CD4-positive, alpha-beta T cell treated with Interleukin-6 at 100 ng/mL for 8 hours (primary cell): Measurements from ENCODE around the gene TAF1L.
"Not testable (repeated sequence)": the region's sequence is repeated elsewhere in the genome, so short reads cannot be mapped to it uniquely, and the experiment has no call there.

Source experiments
- DNase-seq: peaks from one replicate; pipeline ENCODE4 v3.0.0-alpha.2; 2020; ENCODE audit warnings: mixed read lengths, low spot score

Gene TAF1L, protein sequence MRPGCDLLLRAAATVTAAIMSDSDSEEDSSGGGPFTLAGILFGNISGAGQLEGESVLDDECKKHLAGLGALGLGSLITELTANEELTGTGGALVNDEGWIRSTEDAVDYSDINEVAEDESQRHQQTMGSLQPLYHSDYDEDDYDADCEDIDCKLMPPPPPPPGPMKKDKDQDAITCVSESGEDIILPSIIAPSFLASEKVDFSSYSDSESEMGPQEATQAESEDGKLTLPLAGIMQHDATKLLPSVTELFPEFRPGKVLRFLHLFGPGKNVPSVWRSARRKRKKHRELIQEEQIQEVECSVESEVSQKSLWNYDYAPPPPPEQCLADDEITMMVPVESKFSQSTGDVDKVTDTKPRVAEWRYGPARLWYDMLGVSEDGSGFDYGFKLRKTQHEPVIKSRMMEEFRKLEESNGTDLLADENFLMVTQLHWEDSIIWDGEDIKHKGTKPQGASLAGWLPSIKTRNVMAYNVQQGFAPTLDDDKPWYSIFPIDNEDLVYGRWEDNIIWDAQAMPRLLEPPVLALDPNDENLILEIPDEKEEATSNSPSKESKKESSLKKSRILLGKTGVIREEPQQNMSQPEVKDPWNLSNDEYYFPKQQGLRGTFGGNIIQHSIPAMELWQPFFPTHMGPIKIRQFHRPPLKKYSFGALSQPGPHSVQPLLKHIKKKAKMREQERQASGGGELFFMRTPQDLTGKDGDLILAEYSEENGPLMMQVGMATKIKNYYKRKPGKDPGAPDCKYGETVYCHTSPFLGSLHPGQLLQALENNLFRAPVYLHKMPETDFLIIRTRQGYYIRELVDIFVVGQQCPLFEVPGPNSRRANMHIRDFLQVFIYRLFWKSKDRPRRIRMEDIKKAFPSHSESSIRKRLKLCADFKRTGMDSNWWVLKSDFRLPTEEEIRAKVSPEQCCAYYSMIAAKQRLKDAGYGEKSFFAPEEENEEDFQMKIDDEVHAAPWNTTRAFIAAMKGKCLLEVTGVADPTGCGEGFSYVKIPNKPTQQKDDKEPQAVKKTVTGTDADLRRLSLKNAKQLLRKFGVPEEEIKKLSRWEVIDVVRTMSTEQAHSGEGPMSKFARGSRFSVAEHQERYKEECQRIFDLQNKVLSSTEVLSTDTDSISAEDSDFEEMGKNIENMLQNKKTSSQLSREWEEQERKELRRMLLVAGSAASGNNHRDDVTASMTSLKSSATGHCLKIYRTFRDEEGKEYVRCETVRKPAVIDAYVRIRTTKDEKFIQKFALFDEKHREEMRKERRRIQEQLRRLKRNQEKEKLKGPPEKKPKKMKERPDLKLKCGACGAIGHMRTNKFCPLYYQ (N-terminal part only)

DNA sequence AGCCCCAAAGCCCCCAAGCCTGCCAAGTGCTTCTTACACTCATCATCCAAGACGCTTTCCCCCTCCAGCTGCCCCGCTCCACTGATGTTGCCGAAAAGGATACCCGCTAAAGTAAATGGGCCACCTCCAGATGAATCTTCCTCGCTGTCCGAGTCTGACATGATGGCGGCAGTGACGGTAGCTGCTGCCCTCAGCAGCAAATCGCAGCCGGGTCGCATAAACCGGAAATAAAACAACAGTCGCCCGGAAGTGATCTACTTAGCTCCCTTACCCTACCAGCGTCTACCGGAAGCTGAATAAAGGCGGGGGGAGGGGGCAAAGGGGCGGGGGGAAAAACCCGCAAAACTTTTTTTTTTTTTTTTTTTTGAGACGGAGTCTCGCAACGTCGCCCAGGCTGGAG is at the start of gene TAF1L:
TSS of gene TAF1L (minus strand) at position 308 of the 400 bp plus-strand sequence. CDS start at position 218, 90 bp downstream.
- no peak for DNase-seq

DNA sequence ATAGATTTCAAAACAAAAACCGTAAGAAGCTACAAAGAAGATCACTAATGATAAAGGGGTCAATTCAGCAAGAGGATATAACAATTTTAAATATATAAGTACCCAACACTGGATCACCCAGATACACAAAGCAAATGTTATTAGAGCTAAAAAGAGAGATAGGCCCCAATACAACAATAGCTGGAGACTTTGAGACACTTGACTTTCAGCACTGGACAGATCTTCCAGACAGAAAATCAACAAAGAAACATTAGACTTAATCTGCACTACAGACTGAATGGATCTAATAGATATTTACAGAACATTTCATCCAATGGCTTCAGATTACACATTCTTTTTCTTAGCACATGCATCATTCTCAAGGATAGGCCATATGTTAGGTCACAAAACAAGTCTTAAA is 46.3 kb upstream of the TAF1L start:
- no peak for DNase-seq

DNA sequence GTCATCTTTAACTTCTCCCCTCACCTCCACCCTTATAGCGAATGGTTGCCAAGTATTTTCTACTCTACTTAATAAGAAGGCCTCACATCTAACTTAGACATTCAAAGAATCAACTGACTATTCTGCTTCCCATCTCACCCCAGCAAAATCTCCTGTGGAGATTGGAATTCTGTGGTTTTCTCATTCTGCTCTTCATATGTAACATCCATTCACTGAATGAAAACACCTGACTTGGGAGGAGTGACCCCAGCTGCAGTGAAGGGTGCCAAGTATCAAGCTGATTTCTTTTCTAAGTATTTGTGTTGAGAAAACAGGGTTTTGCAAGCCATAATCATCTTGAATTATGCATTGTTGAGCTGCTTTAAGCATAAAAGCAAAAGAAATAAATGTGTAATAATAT is 42.5 kb upstream of the TAF1L start:
- DNase-seq: no peak

DNA sequence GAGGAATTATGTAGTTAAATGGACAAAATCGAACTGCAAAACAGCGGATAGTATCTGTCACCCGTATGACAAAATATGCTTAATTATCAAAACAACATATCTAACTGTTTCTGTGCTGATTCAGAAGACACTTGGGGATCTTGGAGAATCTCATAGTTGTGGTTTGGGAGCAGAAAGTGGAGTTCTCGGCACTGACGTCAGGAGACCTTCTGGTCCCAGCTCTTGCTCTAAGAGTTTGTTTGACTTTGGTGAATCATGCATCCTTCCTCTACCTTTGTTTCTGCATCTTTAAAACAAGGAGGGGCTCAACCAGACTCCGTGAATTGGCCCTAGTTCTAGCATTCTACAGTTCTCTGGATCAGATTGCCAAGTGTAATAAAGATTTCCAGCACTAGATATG is 37.0 kb upstream of the TAF1L start:
- no peak for DNase-seq

DNA sequence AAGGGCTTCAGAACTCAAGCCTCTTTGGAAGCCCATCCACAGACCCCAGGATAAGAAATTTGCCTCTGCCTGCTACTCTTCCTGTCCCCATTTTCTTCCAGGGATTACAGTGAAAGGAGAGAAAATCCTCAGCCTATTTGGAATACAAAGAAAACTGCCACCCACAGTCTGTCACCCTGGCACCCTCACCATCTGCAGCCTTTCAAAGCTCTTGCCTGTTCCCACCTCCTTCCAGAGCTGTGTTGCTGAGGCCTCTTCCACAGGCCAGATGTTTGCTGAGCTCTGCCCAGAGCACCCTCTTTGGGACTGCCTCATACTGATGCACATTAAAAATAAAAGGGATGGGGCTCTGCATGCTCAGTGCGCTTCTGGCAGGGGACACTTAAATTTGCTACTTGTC is 35.9 kb upstream of the TAF1L start:
- DNase-seq: no peak

DNA sequence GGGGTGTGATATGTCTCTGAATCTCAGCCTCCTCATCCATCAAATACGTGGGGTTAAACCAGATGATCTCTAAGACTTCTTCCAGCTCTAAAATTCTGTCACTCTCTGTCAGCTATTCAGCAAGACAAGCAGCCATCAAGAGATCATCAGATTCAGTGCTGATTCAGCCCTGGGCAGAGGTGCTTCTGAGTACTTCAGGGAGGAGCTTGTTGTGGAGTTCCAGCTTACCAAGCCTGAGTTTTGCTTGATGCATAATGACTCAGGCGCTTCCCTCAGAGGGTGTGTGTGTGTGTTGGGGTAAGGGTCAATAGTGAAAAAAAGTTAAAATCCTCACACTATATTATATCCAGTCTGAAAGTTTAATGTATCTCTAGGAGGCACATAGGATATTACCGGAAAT is 29.6 kb upstream of the TAF1L start:
- no peak for DNase-seq

DNA sequence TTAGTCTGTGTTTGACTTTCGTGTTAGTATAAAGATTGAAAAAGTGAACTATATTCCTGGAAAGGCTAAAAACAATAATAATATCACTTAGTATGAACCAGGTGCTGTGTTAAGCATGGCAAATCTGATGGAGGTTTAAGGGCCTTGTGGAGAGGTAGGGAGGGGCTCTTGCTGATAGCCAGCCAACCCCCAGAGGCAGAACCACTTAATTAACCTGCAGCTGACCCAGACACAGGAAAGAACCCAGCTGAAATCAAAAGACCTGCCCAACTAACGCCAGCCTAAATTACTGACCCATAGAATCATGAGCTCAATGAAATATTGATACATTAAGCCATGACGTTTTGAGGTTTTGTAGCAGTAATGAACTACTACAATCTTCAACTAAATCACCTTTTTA is 28.3 kb upstream of the TAF1L start:
- no peak for DNase-seq

DNA sequence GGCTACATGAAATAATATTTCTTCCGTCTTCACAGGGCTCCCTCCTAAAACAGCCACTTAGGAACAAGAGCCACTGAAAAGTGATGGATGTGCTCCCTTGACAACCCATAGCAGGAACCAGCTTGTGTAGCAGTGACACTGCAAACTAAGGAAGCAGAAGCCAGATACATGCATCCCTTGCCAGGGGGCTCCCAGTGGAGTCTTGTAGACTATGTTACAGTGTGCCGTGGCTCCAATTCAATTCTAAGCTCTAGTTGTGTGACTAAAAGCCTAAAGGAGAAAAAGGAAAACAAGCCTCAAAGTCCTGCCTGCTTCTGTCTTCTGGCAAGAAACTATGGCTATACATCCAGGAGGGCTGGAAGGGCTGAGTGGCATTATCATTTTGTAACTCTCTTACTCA is 12.2 kb upstream of the TAF1L start:
- no peak for DNase-seq

DNA sequence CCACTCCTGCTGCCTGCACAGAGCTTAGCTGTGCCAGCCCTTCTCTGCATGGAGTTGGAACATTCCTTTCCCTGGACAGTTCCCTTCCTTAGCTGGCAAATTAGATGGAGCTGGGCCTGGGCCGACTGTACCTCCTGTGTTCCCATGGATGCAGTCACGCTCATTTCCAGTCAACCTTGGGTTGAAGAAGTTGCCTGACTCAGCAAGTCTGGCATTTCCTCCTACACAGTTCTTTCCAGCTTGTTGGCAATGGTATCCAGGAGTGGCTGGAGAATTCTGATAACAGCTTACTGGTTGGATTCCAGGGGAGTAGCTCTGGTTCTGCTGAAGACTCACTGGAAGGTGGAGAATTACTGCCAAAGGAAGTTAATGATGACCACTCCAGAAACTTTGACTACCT is 9.2 kb upstream of the TAF1L start:
- DNase-seq: no peak

DNA sequence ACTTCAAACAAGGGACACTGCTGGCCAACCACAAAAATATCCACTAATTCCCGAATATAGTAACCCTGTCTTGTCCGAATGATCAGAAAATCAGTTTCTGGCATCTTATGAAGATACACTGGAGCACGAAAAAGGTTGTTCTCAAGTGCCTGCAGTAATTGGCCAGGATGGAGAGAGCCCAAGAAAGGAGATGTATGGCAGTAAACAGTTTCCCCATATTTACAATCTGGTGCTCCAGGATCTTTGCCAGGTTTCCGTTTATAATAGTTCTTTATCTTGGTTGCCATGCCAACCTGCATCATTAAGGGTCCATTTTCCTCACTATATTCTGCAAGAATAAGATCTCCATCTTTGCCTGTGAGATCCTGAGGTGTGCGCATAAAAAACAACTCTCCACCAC is 2.3 kb downstream of the TAF1L start:
- DNase-seq: not testable (repeated sequence)

DNA sequence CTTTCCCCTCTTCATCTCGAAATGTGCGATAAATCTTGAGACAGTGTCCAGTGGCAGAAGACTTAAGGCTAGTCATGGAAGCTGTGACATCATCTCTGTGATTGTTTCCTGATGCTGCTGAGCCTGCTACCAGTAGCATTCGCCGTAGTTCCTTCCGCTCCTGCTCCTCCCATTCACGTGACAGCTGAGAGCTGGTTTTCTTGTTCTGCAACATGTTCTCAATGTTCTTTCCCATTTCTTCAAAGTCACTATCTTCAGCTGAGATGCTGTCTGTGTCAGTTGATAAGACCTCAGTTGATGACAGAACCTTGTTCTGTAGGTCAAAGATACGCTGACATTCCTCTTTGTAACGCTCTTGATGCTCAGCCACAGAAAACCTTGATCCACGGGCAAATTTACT is 3.5 kb downstream of the TAF1L start:
- DNase-seq: no peak

DNA sequence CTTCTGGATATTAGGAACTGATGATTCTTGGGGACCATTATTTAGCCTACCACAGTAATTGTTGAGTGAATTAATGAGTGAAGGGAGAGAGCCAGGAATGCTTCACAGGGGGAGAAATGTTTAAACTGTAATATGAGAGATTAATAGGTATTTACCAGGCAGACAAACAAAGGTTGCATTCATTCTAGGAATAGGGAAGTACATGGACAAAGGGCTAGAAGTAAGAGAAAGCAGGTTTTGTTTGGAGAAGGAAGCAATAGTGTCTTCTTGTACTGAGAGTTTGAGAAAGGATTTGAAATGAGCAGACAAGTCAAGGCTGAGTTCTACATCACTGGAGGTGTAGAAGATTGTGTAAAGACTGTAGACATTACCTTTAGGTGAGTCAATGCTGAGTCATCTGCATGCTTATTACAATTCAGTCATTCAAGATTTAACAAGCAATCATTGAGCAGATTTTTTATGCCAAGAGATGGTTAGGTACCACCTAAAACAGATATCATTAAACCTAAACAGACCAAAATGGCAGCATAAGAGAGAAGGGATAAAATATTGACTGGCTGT is 8.0 kb downstream of the TAF1L start:
- no peak for DNase-seq

DNA sequence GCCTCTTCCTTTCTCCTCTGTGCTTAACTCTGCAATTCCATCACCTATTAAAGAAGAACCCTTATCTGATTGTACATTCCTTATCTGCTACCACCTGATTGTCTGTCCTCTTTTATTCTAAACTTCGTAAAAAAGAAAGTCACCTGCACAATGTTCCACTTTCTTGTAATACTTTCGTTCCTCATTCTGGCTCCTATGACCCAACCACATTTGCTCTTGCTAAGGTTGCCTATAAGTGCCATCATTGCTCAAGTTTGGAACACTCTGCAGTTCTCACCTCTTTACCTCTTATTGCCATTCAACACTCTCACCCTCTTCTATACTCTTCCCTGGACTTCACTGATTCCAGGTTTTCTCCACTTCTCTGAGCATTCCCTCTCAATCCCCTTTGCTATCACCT is 10.1 kb downstream of the TAF1L start:
- DNase-seq: no peak

DNA sequence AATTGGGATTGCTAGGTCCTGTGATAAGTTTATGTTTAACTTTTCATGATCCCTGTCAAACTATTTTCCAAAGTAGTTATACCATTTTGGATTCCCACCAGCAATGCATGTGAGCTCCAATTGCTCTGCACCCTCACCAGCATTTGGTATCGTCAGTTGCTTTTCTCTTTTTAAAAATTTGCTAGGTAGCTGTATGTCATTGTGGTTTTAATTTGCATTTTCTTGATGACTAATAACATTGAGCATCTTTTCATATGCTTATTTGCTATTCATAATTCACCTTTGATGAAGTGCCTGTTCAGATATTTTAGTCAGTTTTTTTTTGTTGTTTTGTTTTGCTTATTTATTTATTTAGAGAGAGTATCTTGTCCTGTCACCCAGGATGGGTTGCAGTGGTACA is 12.5 kb downstream of the TAF1L start:
- DNase-seq: no peak

DNA sequence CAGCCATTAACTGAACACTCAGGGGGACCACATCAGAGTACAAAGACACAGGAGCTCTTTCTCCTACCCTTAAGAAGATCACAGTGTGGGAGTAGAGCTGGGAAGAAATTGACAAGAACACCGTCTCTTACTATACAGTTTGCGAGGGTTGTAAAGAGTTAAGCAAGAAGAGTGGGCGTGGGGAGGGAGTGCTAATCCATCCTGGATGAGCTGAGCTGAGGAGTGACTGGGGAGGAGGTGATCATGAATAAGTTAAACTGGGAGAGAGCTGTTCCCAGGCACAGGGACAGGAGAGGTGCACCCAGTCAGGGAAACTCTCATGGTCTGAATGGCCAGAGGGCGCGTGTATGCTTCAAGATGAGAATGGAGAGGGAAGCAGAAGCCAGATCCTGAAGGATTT is 17.2 kb downstream of the TAF1L start:
- DNase-seq: no peak

DNA sequence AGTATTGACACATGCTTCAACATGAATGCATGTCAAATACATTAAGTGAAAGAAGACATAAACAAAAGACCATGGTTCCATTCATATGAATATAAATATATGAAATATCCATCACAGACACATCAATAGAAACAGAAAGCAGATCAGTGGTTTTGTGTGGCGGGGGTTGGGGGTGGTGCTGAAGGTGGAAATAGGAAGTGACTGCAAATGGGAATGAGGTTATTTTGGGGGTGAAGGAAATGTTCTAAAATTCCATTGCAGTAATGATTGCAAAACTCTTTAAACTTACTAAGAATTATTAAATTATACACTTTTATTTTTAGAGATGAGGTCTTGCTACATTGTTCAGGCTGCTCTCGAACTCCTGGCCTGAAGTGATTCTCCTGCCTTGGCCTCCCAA is 28.7 kb downstream of the TAF1L start:
- DNase-seq: no peak

DNA sequence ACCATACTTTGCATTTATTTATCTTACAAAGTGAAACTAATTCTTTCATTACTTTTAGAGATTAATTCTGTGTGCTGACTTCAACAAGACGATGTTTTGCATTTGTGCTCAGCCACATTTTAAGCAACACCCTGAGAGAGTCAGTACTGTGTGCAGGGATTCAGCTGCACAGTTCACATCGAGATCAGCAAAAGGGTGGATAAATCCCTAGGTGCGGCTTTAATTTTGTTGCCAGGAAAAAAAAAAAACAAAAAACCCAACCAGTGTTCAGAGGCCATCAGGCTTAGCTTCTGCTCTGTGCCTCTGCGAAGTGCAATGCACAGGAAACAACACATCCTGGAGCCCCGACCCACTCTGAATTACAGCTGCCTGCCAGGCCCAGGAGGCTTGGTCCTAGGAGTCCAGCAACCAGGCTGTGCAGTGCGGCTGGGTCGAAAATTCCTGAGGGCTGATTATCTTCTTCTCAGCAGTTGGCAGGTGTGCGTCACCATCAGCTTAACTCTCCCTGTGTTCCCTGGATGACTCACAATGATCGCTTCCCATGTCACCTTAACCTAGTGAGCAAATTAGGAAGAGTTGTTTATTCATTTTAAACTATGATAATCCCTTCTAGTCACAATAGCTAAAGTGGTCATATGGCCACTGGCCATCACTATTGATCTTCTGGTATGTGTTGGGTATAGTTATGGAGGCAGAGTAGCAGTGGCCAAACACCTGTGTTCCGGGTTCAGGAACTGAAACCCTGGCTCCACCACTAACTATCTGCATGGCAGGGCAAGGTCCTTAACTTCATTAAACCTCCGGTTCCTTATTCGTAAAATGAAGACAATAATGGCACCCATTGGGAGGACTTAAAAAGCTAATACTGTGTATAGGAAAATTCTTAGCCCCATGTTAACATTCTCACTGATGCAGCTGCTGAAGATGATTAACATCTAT is 31.3 kb downstream of the TAF1L start:
- no peak for DNase-seq

DNA sequence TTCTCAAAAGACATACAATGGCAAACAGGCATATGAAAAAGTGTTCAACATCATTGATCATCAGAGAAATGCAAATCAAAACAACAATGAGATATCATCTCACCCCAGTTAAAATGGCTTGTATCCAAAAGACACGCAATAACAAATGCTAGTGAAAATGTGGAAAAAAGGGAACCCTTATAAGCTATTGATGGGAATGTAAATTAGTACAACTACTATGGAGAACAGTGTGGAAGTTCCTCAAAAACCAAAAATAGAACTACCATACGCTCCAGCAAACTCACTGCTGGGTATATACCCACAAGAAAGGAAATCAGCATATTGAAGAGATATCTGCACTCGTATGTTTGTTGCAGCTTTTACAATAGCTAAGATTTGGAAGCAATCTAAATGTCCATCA is 36.4 kb downstream of the TAF1L start:
- DNase-seq: not testable (repeated sequence)

DNA sequence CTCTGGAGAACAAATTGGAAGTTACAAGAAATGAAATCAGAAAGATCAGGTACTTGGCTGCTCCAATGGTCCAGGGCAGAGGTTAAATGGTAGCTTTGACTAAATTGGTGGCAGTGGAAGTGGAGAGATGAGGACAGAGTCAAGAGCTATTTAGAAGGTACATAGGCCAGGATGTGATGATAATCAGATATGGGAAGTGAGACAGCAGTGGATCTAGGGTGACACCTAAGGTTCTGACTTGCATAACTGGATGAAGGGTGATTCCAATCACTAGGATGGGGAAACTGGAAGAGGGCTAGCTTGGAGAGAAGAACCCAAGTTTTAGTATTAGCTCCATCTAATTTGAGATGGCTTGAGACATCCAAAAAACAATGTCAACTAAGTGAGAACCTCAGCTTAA is 38.5 kb downstream of the TAF1L start:
- DNase-seq: no peak

DNA sequence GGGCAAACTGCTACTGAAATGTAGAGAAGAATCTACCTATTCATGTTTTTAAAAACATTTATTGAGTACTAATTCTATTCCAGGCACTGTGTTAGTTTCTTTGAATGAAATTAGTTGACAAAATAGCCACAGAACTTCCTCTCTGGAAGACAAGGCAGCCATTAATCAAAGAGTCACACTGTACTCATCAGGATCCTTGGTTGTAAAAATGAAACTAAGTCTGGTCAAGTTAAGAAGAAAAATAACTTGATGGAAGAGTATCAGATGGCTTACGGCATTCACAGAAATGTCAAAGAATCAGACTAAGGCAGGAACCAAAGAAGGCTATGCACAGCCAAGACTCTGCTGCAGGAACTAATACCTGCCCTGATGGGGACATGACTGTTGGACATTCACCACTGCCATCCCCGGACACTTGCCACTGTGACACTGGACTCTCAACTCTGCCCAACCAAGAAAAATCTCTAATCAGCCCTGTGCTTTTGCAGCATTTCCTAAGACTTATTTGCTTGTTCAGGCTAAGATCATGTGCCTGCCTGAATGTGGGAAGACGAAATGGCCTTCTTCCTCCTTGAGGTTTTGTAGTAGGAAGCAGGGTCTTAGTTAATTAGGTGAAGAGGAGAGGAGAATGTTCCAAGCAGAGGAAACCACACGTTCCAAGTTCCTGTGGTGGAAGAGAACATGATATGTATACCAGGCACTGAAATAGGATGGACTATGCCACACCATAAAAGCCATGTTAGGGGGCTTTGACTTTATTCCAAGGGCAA is 39.2 kb downstream of the TAF1L start:
- no peak for DNase-seq
